HG03575 (cell line): ENCODE measurements around the gene RPEL1.

Experiments used
- ATAC-seq: cut with Tn5 transposase; IDR thresholded peaks from one replicate; pipeline ENCODE4 v1.9.1; 2021; ENCODE audit not compliant: unreplicated experiment, insufficient number of reproducible peaks, low FRiP score; ENCODE audit errors: extremely low read depth

RPEL1 gene

DNA sequence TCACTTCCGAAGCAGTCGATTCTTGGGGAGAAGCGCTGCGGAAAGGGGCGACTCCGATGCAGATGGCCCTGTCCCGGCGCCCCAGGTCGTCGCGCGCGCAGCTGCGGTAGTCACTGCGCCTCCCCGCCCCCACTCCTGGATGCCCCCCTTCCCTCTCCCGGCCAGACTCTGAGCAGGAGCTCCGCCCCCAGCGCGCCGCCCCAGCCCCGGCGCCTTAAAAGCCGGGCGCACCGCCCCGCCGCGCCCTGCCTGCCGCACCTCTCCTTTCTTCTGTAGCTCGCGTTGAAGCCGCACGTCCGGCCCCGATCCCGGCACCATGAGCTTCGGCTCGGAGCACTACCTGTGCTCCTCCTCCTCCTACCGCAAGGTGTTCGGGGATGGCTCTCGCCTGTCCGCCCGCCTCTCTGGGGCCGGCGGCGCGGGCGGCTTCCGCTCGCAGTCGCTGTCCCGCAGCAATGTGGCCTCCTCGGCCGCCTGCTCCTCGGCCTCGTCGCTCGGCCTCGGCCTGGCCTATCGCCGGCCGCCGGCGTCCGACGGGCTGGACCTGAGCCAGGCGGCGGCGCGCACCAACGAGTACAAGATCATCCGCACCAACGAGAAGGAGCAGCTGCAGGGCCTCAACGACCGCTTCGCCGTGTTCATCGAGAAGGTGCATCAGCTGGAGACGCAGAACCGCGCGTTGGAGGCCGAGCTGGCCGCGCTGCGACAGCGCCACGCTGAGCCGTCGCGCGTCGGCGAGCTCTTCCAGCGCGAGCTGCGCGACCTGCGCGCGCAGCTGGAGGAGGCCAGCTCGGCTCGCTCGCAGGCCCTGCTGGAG is 31.4 kb downstream of the RPEL1 start, which contains the start of gene INA:
INA (plus strand) TSS at position 243 of the 817 bp plus-strand sequence; CDS start at position 317, 74 bp downstream.
- no peak for ATAC-seq

DNA sequence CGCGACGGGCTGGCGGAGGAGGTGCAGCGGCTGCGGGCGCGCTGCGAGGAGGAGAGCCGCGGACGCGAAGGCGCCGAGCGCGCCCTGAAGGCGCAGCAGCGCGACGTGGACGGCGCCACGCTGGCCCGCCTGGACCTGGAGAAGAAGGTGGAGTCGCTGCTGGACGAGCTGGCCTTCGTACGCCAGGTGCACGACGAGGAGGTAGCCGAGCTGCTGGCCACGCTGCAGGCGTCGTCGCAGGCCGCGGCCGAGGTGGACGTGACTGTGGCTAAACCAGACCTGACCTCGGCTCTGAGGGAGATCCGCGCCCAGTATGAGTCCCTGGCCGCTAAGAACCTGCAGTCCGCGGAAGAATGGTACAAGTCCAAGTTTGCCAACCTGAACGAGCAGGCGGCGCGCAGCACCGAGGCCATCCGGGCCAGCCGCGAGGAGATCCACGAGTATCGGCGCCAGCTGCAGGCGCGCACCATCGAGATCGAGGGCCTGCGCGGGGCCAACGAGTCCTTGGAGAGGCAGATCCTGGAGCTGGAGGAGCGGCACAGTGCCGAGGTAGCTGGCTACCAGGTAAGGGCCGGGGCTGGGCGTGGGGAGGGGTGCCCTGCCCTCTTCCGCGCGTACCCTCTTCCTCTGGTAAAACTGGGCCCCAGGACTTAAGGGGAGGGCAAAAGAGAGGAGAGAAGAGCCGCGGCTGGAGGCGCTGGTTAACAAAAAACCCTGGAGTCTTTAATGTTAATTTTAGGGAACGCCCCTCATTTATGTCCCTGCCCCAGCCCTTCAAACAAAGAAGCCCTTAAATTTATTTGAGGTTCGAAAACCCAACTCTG is 32.2 kb downstream of the RPEL1 start:
- no peak for ATAC-seq

DNA sequence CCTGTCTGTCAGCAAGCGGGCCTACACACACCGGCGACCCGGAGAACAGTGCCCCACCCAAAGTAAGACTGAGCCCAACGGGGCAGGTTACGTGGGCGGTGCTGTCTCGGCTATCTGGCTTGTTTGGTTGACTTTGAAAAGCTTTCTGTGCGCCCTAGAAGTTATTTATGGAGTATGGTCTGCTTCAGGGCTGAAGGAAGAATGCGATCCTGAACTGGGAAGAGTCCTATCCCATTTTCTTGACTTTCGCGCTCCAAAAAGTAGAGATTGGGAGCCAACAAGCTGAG is 32.8 kb downstream of the RPEL1 start:
- ATAC-seq: no peak

DNA sequence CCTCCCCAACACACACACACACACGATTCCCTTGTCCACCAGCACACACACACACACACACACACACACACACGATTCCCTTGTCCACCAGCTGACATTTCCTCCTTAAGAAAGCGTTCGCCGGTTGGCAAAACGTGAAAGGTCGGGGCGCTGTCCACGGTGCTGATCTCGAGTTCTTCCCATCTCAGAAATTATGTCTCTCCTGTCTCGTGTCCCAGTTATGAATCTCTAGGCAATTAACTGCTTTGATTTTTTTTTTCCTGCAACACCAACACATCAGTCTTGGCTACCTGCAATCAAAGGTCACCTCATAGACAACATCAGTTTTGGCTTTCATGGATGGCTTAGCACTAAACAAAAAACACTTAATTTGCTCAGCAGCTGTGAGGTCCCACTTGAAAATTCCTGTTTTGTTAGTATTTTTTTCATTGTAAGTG is 33.2 kb downstream of the RPEL1 start:
- no peak for ATAC-seq

DNA sequence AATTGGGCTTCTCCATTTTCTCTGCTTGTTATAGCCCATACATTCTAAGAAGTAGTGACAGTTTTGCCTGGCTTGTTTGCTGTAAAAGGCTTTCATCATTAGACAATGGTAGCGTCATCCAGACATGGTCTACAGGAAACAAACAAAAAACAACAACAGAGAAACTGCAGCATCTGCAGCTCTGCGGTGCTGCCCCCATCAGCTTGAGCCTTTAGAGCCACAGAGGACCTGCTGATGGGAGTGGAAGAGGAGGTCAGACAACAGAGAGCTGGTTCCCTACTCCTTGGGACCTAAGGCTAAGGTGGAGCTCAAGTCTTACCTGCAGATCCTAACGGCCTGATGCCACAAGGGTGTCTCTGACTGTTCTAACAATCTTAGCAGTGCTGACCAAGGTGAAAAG is 34.3 kb downstream of the RPEL1 start:
- no peak for ATAC-seq

DNA sequence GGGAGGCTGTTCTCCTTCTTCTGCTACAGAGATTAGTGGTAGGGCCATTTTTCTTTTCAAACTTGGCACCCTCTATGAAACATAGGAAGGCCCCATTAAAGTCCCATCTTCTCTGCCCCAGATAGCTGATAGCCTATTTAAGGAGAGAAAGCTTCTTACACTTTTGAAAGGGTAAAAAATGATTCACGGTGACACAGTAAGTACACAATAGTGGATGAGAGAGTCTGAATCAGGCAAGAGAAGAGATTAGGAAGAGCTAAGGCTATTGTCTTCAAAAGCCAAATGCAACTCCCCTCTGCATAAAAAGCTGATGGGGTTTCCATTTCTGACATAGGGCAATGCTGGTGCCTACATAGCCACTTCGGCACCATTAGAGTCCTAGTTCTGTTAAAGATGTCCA is 34.8 kb downstream of the RPEL1 start:
- ATAC-seq: no peak

DNA sequence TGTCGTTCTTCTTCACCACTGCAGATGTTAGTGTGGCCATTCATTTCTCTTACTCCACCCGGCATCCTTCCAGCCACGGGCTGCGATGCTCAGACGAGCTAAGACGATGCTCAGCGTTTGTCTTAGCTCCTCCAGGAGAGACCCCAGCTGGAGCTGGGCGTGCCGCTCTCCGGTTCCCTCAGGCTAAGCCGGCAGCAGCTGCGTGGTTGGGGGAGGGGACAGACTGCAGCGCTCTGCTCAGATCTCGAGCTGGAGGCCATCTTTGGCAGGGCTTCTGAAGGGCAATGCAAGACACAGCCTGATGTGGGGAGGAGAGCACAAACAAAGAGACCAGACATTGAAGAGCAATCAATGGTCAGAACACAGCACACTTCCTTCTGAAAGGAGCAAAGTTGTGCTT is 36.1 kb downstream of the RPEL1 start:
- no peak for ATAC-seq

DNA sequence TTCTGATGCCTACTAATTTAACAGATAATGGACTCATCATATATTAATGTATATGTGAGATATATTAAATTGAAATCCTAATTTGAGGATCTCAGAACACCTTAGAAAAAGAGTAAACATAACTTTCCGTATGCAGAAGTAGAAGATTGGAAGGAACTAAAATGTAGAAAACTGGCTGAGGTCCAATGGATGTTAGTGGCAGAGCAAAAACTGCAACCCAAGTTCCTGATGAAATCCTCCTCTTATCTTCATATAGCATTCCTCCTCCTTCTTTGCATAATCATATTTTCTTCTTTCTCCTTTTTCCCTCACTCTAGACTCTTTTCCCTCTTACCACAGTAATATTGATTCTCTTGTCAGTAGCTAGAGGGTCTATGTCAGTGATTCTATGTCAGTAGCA is 37.3 kb downstream of the RPEL1 start:
- no peak for ATAC-seq

DNA sequence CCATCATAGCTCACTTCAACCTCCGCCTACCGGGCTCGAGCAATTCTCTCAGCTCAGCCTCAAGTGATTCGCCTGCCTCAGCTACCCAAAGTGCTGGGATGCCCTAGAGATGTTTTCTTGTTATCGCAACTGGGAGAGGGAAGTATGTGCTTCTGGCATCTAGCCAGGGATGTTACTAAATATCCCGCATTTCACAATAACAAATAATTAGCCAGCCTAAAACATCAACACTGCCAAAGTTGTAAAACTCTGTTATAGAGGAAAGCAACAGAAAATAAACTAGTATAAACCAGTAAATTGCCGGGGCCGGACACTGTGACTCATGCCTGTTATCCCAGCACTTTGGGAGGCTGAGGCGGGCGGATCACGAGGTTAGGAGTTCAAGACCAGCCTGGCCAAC is 38.5 kb downstream of the RPEL1 start:
- ATAC-seq: no peak

DNA sequence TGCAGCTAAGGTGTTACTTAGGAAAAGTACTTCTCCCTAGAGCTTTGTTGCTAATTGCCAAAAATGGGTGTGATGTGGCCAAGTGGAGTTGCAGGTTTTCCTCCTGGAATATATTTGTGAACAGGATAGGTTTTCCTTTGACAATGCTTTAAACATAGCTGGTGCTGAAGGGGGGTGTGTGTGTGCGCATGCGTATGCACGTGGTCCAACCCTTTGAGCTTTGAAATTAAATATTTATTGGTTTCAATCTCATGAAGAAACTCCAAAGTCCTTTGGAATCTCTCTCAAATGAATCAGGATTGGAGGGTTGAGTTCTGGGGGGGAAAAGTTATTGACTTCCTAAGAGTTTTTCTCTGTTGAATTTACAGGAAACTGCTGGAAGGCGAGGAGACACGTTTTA is 42.3 kb downstream of the RPEL1 start:
- no peak for ATAC-seq

DNA sequence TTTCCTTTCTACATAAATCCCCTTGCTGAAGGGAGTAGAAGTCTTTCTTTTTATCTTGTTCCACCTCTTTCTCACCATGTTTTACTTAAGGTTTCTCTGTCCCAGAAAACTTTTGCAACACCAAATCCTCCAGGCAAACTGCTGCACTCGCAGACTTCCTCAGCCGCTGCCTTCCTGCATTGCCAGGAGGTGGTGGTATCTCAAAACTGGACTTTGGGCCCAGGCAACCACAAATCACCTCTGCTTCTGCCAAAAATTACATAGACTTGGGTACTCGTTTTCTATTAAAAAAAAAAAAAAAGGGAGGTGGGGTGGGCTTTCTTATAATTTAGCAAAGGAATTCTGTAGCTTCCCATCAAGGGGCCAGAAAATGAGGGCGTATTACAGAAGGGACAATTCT is 45.9 kb downstream of the RPEL1 start:
- ATAC-seq: no peak

DNA sequence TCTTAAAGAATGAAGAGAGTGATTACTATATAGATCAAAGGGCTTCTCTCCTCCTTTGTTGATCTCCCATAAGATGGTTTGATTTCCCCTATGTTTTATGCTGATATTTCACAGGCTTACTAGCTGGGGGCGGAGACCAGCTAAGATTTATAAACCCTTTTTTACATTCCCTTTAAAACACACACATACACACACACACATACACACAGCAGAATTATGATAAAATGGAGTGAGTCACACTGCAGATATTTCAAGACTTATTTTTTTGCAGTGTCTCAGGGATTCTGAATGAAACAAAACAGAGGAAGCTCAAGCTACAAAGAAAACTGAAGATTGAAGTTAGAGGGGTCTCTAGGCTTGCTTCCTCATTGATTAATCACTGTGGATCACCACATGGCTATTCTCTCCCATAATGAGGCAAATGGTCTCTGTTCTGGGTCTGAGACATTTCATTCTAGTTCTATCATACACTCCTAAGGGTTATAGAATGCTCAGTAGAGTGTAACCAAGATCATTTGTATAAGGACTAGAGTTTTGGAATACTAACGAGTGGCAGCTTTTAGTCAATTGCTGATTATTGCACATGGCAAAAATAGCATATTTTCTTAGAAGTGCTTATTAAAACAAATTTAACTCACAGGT is 49.8 kb downstream of the RPEL1 start:
- no peak for ATAC-seq
